ENCODE measurements around the gene SH3D21.

The SH3D21 gene

GRCh38 chr1:36328088-36328480, 21.9 kb downstream of the SH3D21 start:
- Histone ChIP-seq H3K79me2 (ENCODE audit: insufficient read depth, low read length) (no peaks in the 10 kb centered on the region), H4K20me1 (ENCODE audit: insufficient read depth, low read length) (no peaks in the 10 kb centered on the region), H2AFZ (ENCODE audit: low read depth, low read length) (no peak overlapping the region), H3K4me3 (ENCODE audit: low read depth in 1 of 2, low read length in 2 of 2) (no peak overlapping the region), H3K9me3 (ENCODE audit: insufficient read depth, low read length, severe bottlenecking) (no peaks in the 10 kb centered on the region), H3K4me2 (ENCODE audit: insufficient read depth, low read length) (no peak overlapping the region), H3K27me3 (ENCODE audit: insufficient read depth, low read length, poor library complexity) (no peaks in the 10 kb centered on the region), H3K4me1 (ENCODE audit: insufficient read depth, low read length) (peaks cover 12% of the 10 kb centered on the region), H3K27ac (ENCODE audit: low read length) (no peak overlapping the region), H3K9ac (ENCODE audit: low read depth, low read length) (no peak overlapping the region), H3K36me3 (ENCODE audit: insufficient read depth, low read length) (no peaks in the 10 kb centered on the region)
- DNase-seq (no peak), ATAC-seq (ENCODE audit: insufficient read depth, low read depth) (no peak)
- TF ChIP-seq EZH2 (IDR thresholded peaks at IDR 0.05; ENCODE audit: borderline replicate concordance, low read depth, low read length, severe bottlenecking), result no peak
- no peak for TF ChIP-seq CTCF (IDR thresholded peaks at IDR 0.05; ENCODE audit: borderline replicate concordance, extremely low read depth, low read length, poor library complexity, severe bottlenecking)

DNA sequence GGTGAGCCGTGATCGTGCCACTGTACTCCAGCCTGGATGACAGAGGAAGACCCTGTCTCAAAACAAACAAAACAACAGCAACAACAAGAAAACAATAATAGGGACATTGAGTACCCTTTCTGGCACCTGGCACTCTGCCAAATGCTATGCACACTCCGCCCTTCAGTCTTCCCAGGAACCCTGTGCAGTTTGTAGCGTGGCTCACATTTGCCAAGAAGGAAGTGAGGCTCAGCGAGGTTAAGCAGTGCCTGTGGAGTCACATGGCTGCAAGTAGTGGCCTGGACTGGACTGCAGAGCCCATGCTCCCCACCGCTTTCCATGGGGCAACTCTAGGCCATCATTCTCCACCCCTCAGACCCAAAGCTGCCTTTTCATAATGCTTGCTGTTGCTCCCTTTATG, 22.5 kb downstream of the SH3D21 start:
- ATAC-seq (ENCODE audit: insufficient read depth, low read depth) (no peak), DNase-seq (no peak)
- Histone ChIP-seq H3K4me3 (ENCODE audit: low read depth in 1 of 2, low read length in 2 of 2) (no peak overlapping the region), H4K20me1 (ENCODE audit: insufficient read depth, low read length) (no peaks in the 10 kb centered on the region), H3K4me1 (ENCODE audit: insufficient read depth, low read length) (peaks cover 8% of the 10 kb centered on the region), H3K9ac (ENCODE audit: low read depth, low read length) (no peak overlapping the region), H3K79me2 (ENCODE audit: insufficient read depth, low read length) (no peaks in the 10 kb centered on the region), H3K4me2 (ENCODE audit: insufficient read depth, low read length) (no peak overlapping the region), H2AFZ (ENCODE audit: low read depth, low read length) (no peak overlapping the region), H3K36me3 (ENCODE audit: insufficient read depth, low read length) (no peaks in the 10 kb centered on the region), H3K9me3 (ENCODE audit: insufficient read depth, low read length, severe bottlenecking) (no peaks in the 10 kb centered on the region), H3K27ac (ENCODE audit: low read length) (no peak overlapping the region), H3K27me3 (ENCODE audit: insufficient read depth, low read length, poor library complexity) (no peaks in the 10 kb centered on the region)
- no peak for TF ChIP-seq CTCF (IDR thresholded peaks at IDR 0.05; ENCODE audit: borderline replicate concordance, extremely low read depth, low read length, poor library complexity, severe bottlenecking)
- TF ChIP-seq EZH2 (IDR thresholded peaks at IDR 0.05; ENCODE audit: borderline replicate concordance, low read depth, low read length, severe bottlenecking), result no peak

DNA sequence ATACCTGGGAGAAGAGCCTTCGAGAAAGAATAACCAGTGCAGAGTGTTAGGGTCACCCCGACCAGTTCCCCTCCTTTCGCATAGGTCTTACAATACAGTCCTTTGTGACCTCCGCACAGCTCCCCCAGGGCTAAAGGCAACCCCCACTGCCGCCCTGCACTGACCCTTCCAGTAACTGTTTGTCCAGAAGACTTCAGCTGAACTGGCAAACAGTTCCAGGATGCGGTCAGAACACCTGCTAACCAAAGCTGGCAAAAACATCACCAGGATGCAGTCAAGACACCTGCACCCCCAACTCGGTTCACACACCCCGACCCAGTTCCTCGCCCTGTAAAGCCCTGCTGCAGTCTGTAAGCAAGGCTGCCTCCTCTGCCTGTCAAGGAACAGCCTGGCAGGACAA, 23.6 kb downstream of the SH3D21 start:
- no peak for TF ChIP-seq EZH2 (IDR thresholded peaks at IDR 0.05; ENCODE audit: borderline replicate concordance, low read depth, low read length, severe bottlenecking)
- TF ChIP-seq CTCF (IDR thresholded peaks at IDR 0.05; ENCODE audit: borderline replicate concordance, extremely low read depth, low read length, poor library complexity, severe bottlenecking), result no peak
- no peak overlapping the region for H3K27ac ChIP-seq (ENCODE audit: low read length)
- no peaks in the 10 kb centered on the region for H3K27me3 ChIP-seq (ENCODE audit: insufficient read depth, low read length, poor library complexity)
- no peaks in the 10 kb centered on the region for H3K9me3 ChIP-seq (ENCODE audit: insufficient read depth, low read length, severe bottlenecking)
- H3K9ac ChIP-seq (ENCODE audit: low read depth, low read length), result no peak overlapping the region
- no peaks in the 10 kb centered on the region for H3K36me3 ChIP-seq (ENCODE audit: insufficient read depth, low read length)
- H4K20me1 ChIP-seq (ENCODE audit: insufficient read depth, low read length), result no peaks in the 10 kb centered on the region
- no peak overlapping the region for H3K4me3 ChIP-seq (ENCODE audit: low read depth in 1 of 2, low read length in 2 of 2)
- no peaks in the 10 kb centered on the region for H3K79me2 ChIP-seq (ENCODE audit: insufficient read depth, low read length)
- ATAC-seq (ENCODE audit: insufficient read depth, low read depth) (no peak), DNase-seq (no peak)
- H2AFZ ChIP-seq (ENCODE audit: low read depth, low read length), result no peak overlapping the region
- H3K4me1 ChIP-seq (ENCODE audit: insufficient read depth, low read length), result no peaks in the 10 kb centered on the region
- no peak overlapping the region for H3K4me2 ChIP-seq (ENCODE audit: insufficient read depth, low read length)

DNA sequence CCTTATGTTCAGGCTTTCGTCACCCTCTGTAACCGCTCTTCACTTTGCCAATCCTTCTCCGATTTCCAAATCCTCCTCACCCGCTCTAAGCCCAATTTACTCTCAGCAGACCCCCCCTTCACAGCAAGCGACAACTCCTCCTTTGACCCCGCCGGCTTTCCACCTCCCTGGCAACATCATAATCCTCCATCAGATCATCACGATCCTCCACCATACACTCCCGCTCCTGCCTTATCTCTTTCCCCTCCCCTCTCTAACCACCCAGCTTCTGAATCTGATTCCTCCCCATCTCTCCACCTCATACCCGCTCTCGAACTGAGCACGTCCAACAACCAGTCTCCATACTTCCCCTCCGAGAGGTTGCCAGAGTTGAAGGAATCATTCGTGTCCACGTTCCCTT, 24.8 kb downstream of the SH3D21 start:
- Histone ChIP-seq H3K4me2 (ENCODE audit: insufficient read depth, low read length) (no peak overlapping the region), H3K27ac (ENCODE audit: low read length) (no peak overlapping the region), H3K9me3 (ENCODE audit: insufficient read depth, low read length, severe bottlenecking) (no peaks in the 10 kb centered on the region), H3K36me3 (ENCODE audit: insufficient read depth, low read length) (no peaks in the 10 kb centered on the region), H3K27me3 (ENCODE audit: insufficient read depth, low read length, poor library complexity) (no peaks in the 10 kb centered on the region), H3K4me1 (ENCODE audit: insufficient read depth, low read length) (no peaks in the 10 kb centered on the region), H2AFZ (ENCODE audit: low read depth, low read length) (no peak overlapping the region), H3K79me2 (ENCODE audit: insufficient read depth, low read length) (no peaks in the 10 kb centered on the region), H4K20me1 (ENCODE audit: insufficient read depth, low read length) (no peaks in the 10 kb centered on the region), H3K9ac (ENCODE audit: low read depth, low read length) (no peak overlapping the region), H3K4me3 (ENCODE audit: low read depth in 1 of 2, low read length in 2 of 2) (no peak overlapping the region)
- DNase-seq, result no peak
- ATAC-seq (ENCODE audit: insufficient read depth, low read depth), result no peak
- no peak for TF ChIP-seq EZH2 (IDR thresholded peaks at IDR 0.05; ENCODE audit: borderline replicate concordance, low read depth, low read length, severe bottlenecking)
- TF ChIP-seq CTCF (IDR thresholded peaks at IDR 0.05; ENCODE audit: borderline replicate concordance, extremely low read depth, low read length, poor library complexity, severe bottlenecking), result no peak
